VCaP (cell line): ENCODE results near the gene TBC1D9.

Experiments
- H3K27ac ChIP-seq: fragments of 450-650 bp; 2 replicates; pipeline ENCODE4 v1.5.1; 2017
- TF ChIP-seq, protein P1 (sequence below): fragments of 450-650 bp; conservative IDR thresholded peaks from 2 replicates; pipeline ENCODE4 v1.5.1; 2017; ENCODE audit warnings: mild to moderate bottlenecking, moderate library complexity

The TBC1D9 gene

DNA sequence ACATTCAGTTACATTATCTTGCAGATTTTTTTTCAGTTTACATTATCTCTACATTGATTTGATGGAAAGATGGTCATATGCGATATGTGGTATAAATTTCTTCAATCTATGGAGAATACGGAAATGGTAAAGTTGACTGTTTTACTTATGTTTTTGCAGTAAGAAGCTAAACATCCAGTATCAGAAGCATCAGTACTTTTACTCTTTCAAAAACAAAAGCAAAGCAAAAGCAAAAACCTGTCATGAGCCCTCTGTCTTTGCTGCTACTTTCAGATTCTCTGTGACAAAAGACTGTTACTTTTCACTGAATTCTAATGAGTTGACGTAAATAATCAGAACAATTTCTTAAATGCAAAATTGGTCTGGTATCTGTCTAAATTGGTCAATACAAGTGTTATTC lies 135.0 kb downstream of the TBC1D9 start:
- H3K27ac ChIP-seq, result no peak overlapping the region
- TF ChIP-seq, protein P1, sequence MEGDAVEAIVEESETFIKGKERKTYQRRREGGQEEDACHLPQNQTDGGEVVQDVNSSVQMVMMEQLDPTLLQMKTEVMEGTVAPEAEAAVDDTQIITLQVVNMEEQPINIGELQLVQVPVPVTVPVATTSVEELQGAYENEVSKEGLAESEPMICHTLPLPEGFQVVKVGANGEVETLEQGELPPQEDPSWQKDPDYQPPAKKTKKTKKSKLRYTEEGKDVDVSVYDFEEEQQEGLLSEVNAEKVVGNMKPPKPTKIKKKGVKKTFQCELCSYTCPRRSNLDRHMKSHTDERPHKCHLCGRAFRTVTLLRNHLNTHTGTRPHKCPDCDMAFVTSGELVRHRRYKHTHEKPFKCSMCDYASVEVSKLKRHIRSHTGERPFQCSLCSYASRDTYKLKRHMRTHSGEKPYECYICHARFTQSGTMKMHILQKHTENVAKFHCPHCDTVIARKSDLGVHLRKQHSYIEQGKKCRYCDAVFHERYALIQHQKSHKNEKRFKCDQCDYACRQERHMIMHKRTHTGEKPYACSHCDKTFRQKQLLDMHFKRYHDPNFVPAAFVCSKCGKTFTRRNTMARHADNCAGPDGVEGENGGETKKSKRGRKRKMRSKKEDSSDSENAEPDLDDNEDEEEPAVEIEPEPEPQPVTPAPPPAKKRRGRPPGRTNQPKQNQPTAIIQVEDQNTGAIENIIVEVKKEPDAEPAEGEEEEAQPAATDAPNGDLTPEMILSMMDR, result no peak

DNA sequence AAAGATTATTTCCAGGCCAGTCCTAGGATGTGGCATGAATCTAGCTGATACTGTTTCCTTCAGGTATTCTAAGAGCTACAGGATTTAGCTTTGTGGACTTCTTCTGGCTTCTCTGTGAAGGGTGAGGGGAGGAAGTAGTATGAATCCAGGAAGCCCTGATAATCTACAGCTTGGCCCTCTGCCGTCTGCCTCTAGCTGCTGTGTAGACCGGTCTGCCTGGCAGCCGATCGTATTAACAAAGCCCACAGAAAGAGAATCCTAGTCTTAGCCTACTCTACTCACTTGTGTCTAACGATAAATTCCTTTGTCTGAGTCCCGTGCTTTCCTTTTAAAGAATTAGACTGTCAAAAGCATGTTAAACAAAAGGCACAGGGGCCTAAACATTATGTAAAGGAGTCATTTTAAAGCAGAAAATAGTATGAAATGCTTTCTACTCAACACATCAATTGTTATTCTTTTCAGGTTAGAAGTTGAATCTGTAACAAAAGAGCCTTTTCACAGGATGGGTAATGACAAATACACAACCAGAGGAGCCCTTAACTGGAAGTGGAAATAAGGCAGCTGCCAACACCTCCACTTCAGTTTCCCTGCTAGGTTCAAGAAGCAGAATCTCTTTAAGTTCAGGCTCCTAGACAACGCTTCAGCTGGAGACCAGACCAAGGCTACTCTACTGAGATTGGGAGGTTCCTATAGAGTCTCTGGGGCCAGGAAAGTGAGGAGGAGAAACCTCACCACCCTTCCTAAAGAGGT lies 138.5 kb downstream of the TBC1D9 start:
- TF ChIP-seq, protein P1, result no peak
- H3K27ac ChIP-seq, result no peak overlapping the region

DNA sequence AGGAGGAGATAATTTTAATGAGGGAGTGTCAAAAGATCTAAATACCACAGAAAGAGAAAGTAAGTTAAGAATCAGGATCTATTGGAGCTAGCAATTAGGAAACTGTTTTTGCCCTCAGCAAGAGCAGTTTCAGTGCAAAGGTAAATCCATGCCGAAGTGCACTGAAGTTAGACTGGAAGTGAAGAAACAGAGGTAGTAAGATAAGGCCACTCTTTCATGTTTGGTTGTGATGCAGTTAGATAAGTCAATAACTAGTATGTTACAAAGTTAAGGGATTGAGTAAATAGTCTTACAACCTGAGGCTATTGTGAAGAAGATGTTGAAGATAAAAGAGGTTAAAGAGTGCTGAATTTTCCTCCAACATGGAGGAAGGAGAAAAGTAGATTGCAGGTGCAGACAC lies 140.7 kb downstream of the TBC1D9 start:
- TF ChIP-seq, protein P1, result no peak
- no peak overlapping the region for H3K27ac ChIP-seq

DNA sequence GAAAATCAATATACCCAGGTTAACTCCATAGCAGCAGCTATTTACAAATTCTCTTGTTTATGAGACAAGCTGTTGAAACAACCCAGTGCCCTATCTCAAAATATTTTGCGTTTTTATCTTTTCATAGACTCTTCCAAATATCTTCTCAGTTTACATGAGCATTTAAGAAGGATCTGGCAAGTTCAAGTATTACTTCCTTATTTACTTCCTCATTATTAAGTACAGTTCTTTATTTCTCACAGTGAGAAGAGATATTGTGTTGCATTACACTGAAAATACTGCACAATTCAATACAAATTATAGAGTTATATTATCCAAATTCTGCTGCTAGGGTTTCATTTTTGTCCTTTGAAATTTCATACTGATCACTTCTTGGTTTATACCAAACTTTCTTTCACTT lies 143.8 kb downstream of the TBC1D9 start:
- no peak overlapping the region for H3K27ac ChIP-seq

DNA sequence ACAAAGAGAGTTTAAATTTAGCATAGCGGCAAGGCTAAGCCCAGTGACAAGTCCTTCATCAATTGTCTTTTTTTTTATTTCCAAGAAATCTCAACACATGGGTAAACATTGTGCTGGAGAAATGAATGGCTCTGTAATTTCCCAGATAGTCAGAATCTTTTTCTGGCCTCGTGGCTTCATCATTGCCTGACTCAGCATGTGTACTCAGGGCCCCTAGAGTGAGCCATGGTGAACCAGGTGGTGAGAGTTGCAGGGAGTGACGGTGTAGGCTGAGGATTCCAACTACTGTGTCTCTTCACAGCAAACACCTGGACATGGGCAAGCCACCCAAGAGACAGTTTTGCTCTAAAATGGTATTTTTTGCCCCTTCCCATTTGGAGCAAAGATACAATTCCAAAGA lies 144.3 kb downstream of the TBC1D9 start:
- TF ChIP-seq, protein P1, result no peak
- H3K27ac ChIP-seq, result no peak overlapping the region

More for the DNA sequence above, 143.8 kb downstream of the TBC1D9 start:
- TF ChIP-seq, protein P1, result no peak

DNA sequence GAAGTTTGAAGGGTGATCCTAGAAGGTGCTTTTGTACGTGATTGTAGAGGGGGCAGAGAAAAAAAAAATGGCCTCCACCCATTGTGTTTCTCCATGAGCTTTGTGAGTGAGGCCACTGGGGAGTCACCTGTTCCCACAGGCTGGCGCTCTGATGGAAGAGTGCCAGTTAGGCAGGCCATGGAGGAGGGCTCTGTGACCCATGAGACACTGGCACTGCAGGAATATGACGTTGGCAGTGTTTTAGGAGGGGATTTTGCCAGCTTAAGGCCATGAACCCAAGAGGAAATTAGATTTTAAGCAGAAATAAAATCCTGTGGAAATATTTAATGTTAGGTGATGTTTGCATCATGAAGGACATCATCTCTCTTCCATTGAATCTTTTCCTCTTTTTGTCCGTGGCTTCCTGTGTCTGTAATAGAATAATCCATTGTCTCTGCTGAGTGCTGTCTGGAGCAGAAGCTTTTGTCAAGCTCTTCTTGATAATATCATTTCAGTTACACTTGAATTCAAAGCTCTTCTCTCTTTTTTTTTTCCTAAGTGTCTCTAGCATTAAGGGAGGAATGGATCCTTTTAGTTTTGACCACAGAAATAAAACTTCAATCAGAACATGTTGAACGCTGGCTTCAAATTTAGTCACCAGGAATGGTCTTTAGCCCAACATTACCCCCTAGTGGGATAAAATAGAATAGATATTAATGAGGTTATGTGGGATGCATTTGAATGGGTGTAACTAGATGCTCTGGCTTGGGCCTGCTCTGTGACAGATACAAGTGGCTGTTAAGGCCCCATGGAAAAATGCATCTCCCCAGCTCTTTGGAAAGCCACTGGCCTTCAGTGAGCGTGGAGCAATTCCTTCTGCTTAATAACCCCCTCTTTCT lies 146.4 kb downstream of the TBC1D9 start:
- H3K27ac ChIP-seq, result peak overlapping the region; percentile 1; the same call in 1 of the 2 replicates

DNA sequence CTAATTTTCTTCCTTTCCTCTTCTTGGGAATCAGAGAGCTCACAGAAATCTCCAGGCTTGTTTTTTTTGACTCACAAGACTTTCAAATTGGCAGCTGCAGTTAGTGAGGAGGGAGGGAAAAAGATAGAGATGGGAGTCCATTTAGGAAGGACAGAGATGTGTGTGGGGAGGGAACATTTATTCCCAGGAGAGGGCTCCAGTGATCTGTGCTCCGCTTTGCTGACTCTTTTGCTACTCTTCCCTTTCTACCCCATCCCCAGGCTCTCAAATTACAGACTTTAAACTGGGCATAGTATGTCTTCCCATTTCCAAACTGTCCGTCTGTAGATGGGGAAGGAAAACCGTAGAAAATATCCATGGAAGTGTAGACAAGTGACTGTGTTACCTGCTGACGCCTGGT lies 148.3 kb downstream of the TBC1D9 start:
- H3K27ac ChIP-seq, result no peak overlapping the region
- TF ChIP-seq, protein P1, result no peak

More for the DNA sequence above, 146.4 kb downstream of the TBC1D9 start:
- TF ChIP-seq, protein P1, result peak; percentile 76
